Measurements from ENCODE around the gene KRTAP1-5. TPM values are rescaled to one million over a fixed set of nuclear protein-coding genes. Genes with fewer than 3 reads are reported as not detected.

Gene KRTAP1-5, protein sequence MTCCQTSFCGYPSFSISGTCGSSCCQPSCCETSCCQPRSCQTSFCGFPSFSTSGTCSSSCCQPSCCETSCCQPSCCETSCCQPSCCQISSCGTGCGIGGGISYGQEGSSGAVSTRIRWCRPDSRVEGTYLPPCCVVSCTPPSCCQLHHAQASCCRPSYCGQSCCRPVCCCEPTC
- total RNA-seq (not detected), polyA plus RNA-seq (not detected)
- long read RNA-seq, donor 1, result 0 reads
- long read RNA-seq, donor 2, result 0 reads
- long read RNA-seq, donor 3, partial matches to known transcripts, result 0 of 1 reads
- long read RNA-seq, donor 3, other reads (novel, unspliced or antisense), result 0 of 1 reads
- long read RNA-seq, donor 4, result 0 reads
- long read RNA-seq, donor 5, result 0 reads
- long read RNA-seq, donor 6, result 0 reads
- long read RNA-seq, donor 7, result 0 reads
- long read RNA-seq, donor 8, result 0 reads
- long read RNA-seq, donor 9, result 0 reads
- long read RNA-seq, donor 10, partial matches to known transcripts, result 0 of 1 reads
- long read RNA-seq, donor 10, other reads (novel, unspliced or antisense), result 0 of 1 reads

DNA sequence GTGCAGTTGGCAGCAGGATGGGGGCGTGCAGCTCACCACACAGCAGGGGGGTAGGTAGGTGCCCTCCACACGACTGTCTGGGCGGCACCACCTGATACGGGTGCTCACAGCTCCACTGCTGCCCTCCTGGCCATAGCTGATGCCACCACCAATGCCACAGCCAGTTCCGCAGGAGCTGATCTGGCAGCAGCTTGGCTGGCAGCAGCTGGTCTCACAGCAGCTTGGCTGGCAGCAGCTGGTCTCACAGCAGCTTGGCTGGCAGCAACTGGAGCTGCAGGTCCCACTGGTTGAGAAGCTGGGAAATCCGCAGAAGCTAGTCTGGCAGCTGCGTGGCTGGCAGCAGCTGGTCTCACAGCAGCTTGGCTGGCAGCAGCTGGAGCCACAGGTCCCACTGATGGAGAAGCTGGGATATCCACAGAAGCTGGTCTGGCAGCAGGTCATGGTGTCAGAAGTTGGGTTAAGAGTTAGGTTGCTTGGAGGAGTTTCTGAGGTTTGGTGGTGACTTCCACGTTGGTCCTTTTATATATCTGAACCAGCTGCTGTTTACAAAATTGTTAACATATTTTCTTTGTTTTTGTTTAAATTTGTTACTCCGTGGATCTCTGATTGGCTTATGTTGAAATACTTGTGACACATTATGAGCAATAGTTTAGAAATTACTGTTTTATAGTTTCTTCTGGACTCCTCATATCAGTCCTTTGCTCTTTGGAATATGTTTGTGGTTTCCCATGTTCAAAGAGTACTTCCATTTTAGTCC lies at the start of gene KRTAP1-5:
KRTAP1-5 (minus strand) TSS at position 494 of the 757 bp plus-strand sequence; CDS start at position 441, 53 bp downstream.
- WGBS, 4 donors, result 68 to 84% (median 73%) methylated on average over 5 to 9 of the region's 9 CpGs
- no peaks in the 10 kb centered on the region for H3K4me1 ChIP-seq (replicated peaks in 1 of 2)
- intact Hi-C loops (cut with DNase I), result no loop called here
- H3K27me3 ChIP-seq, result no peaks in the 10 kb centered on the region
- no peak for DNase-seq
- H3K27ac ChIP-seq, result no peak within 1 kb of the TSS
- H3K36me3 ChIP-seq (replicated peaks in 1 of 2), result no peaks in the 10 kb centered on the region
- no peak within 1 kb of the TSS for H3K4me3 ChIP-seq
- no peak for TF ChIP-seq CTCF (IDR thresholded peaks at IDR 0.05)
- TF ChIP-seq POLR2A (IDR thresholded peaks at IDR 0.05), result no peak
- no peaks in the 10 kb centered on the region for H3K9me3 ChIP-seq (replicated peaks in 1 of 3)

DNA sequence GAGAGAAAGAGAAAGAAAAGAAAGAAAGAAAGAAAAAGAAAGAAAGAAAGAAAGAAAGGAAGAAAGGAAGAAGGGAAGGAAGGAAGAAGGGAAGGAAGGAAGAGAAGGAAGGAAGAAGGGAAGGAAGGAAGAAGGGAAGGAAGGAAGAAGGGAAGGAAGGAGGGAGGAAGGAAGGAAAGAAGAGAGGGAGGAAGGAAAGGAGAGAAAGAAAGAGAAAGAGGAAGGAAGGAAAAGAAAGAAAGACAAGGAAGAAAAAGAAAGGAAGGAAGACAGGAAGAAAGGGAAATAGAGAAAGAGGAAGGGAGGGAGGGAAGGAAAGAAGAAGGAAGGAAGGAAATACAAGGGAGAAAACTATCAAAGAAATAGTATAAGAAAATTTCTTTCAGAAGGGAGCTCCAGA lies 49.8 kb upstream of the KRTAP1-5 start:
- Histone ChIP-seq H3K4me1 (replicated peaks in 1 of 2) (no peaks in the 10 kb centered on the region), H3K4me3 (no peak overlapping the region), H3K36me3 (replicated peaks in 1 of 2) (no peaks in the 10 kb centered on the region), H3K27me3 (no peaks in the 10 kb centered on the region), H3K27ac (no peak overlapping the region), H3K9me3 (replicated peaks in 1 of 3) (no peaks in the 10 kb centered on the region)
- no peak for DNase-seq
- intact Hi-C loops (cut with DNase I), result no loop called here
- TF ChIP-seq CTCF (IDR thresholded peaks at IDR 0.05) (no peak), POLR2A (IDR thresholded peaks at IDR 0.05) (no peak)

DNA sequence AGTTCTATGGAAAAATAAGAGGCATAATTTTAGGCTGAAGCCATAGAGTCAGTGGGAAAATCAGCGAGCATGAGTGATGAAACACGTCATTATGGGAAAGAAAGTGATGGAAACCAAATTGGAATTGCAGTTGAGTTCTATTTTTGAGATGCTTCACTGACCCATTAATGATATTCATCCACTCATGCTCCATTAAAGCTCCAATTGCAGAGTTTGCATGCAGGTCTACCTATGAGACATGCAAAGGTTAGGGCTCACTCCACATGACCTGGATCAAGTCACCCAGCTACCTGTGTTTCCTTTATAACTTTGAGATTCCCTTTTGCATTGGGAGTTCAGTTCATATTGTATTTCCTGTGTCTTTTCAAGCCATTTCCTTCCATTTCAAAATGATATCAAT lies 46.7 kb upstream of the KRTAP1-5 start:
- 89 to 94% (median 90%) methylated on average over 2 of the region's 2 CpGs for WGBS, 4 donors
- TF ChIP-seq POLR2A (IDR thresholded peaks at IDR 0.05) (no peak), CTCF (IDR thresholded peaks at IDR 0.05) (no peak)
- no peak overlapping the region for H3K27ac ChIP-seq
- H3K36me3 ChIP-seq (replicated peaks in 1 of 2), result no peaks in the 10 kb centered on the region
- no peak overlapping the region for H3K4me3 ChIP-seq
- H3K27me3 ChIP-seq, result no peaks in the 10 kb centered on the region
- intact Hi-C loops (cut with DNase I), result no loop called here
- H3K9me3 ChIP-seq (replicated peaks in 1 of 3), result no peaks in the 10 kb centered on the region
- DNase-seq, result no peak
- H3K4me1 ChIP-seq (replicated peaks in 1 of 2), result no peaks in the 10 kb centered on the region

GRCh38 chr17:41071606-41072360 lies 44.8 kb upstream of the KRTAP1-5 start:
- H3K4me1 ChIP-seq (replicated peaks in 1 of 2), result no peaks in the 10 kb centered on the region
- WGBS, 4 donors, result 77 to 84% (median 80%) methylated on average over 5 of the region's 5 CpGs
- no peak for TF ChIP-seq POLR2A (IDR thresholded peaks at IDR 0.05)
- TF ChIP-seq CTCF (IDR thresholded peaks at IDR 0.05), result no peak

More at GRCh38 chr17:41071606-41072360, 44.8 kb upstream of the KRTAP1-5 start:
- Histone ChIP-seq H3K4me3 (no peak overlapping the region), H3K36me3 (replicated peaks in 1 of 2) (no peaks in the 10 kb centered on the region), H3K27me3 (no peaks in the 10 kb centered on the region), H3K27ac (no peak overlapping the region), H3K9me3 (replicated peaks in 1 of 3) (no peaks in the 10 kb centered on the region)
- intact Hi-C loops (cut with DNase I), result no loop called here
- DNase-seq, result no peak

Data from adrenal gland (tissue), 19 donors.